Activated CD4-positive, CD25-positive, alpha-beta regulatory T cell treated with anti-CD3 and anti-CD28 coated beads, Interleukin-2, amount 50 U/mL, for 24 hours (primary cell): ENCODE data around the gene EYA4.

Experiments used
- ATAC-seq, 2 donors: fragments of 150-1000 bp; cut with Tn5 transposase; one replicate each; pipeline ENCODE4 v1.10.0; 2021; ENCODE audit warnings: mild to moderate bottlenecking in 1 of 2, moderate library complexity in 1 of 2

EYA4 gene

DNA sequence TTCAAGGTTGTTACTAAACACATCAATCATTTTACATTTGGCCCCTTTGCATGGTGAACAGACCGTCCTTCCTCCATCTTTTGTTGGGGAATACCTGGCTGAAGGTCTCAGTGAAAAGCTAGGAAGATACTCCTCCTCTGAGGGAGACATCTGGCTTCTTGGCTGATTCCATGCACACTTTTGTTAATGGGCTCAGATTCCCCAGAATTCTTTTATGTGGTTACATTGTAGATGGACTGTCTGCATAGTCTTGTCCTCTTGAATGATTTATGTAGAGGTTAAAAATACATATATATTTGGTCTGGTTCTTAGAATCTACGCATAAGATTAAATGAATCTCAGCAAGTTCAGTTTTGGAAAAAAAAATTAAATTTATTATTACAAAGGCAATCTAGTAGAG, 167.0 kb downstream of the EYA4 start:
- ATAC-seq, result no peak

GRCh38 chr6:133408543-133408942, 167.4 kb downstream of the EYA4 start:
- no peak for ATAC-seq

GRCh38 chr6:133410638-133411435, 169.7 kb downstream of the EYA4 start:
- no peak for ATAC-seq

DNA sequence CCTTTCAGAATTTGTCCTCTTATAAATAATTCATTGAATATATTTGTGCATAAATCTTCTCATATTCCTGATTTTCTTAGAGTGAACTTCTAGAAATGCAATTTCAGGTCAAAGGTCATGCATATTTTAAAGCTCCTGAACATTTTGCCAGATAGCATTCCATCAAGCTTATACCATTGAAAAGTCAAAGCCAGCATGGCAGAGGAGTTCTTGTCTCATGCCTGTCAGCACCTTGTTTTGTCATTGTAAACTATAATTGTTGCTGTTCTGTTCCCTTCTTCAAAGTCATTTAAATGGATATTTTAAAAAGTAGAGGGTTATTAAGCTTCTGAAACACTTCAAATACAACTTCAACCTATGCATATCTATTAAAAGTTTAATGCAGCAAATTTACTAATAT, 170.6 kb downstream of the EYA4 start:
- ATAC-seq, result no peak

DNA sequence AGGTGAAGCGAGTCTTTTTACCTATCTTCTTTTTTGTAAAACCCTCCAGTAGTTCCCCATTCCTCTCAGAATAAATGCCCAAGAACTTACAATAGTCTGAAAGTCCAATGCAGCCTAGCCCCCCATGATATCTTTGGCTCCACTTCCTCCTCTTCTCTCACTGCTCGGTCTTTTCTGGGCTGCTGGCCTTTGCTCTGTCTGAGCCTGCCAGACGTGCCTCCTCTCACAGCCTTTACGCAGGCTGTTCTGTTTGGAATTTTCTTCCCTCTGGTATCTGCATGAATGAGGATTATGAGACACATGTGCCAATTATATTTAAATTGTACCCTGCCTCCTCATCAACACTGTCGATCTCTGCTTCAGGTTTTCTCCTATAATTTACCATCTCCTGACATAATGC, 174.1 kb downstream of the EYA4 start:
- ATAC-seq, result no peak

- no peak for ATAC-seq
These were observed 177.0 kb downstream of the EYA4 start for GRCh38 chr6:133418108-133418507.

DNA sequence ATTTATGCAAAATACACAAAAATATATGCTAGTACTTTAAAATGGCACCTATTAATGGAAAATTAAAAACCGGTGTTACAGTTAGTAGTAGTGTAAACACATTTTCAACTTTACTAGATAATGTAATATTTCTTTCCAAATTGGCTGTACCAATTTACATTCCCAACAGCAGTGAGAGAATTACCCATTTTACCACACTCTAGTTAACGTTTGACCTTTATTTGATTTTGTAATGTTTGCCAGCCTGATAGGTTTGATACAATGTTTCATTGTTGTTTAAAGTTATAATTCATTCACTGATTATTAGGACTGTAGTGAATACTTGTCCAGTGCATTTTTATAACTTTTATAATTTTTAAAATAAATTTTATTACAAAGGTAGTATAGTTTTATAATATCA, 182.1 kb downstream of the EYA4 start:
- no peak for ATAC-seq

GRCh38 chr6:133424359-133424758, 183.2 kb downstream of the EYA4 start:
- no peak for ATAC-seq

GRCh38 chr6:133426038-133426437, 184.9 kb downstream of the EYA4 start:
- ATAC-seq, result no peak

DNA sequence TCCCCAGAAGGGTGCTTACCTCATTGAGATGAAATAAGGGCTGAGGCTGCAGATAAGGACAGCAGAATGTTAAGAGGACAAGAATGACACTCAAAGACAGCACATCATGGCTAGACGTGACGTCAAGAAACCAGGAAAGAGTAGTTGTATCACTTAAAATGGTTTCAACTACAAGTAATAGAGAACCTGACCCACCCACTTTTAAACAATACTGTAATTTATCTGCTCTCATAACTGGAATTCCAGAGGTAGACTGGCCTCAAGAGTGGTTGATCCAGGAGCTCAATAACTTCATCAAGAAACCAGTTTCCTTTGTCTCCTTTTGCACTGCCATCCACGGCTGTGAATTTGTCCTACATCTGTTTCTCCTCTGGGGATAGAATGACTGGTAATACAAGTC, 187.1 kb downstream of the EYA4 start:
- ATAC-seq, result no peak

- no peak for ATAC-seq
These were observed 189.4 kb downstream of the EYA4 start for GRCh38 chr6:133430530-133430929.

DNA sequence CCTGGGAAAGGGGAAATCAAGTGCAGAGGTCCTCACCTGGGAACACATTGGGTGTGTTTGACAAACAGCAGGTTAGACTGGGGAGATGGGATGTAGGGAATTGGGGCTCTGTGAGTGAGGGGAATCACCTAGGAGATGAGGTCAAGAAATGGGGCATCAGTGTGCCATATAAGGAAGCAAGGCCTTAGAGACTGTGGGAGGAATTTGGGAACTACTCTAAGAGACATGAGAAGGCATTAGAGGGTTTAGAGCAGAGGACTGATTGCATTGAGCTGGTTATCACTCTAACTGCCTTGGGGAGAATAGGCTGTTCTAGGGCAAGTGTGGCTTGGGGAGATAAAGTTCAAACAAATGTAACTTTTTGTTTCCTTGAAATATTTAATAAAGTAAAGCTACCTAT, 189.9 kb downstream of the EYA4 start:
- no peak for ATAC-seq

DNA sequence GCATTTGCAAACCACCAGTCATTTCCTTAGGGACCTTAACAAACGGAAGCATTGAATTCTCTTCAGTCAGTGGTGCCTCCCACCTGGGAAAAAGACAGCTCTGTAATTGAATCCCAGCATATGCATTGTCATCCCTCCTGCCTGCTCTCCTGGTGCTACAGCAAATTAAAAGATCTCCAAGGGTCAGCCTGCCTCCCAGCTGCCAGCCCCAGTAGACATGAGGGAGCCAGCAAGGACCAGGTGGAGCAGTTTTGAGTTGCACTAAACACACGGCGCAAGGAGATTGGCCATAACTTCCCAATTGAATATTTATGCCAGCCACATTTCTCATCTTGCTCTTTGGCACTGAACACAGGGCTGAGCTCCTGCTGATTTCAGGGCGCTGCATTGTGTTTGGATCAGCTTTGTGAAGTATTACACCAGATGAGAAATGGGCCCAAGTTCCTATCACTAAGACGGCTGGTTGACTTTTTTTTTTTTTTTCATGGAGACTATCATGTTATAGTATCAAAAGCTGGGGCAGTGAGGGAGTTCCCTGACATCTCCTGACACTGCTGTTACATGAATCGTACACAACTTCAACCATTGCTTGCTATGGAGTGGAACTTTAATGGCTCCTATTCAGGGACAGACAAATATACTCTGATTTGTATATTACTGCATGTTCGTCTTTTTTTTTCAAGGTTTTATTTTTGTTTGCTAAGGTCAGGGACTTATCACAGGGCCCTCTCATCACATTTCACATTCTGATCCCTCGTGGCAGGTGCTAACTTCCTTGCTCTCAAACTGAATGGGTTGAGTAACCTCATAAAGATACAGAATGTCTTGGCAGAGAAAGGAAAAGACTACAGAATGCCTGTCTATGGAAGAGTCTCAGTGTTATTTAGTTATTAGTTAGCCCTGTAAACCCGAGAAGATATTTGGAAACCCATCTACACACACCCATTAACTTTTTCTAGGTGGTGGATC, 191.1 kb downstream of the EYA4 start:
- ATAC-seq, result no peak

- no peak for ATAC-seq
These were observed 194.0 kb downstream of the EYA4 start for GRCh38 chr6:133435065-133435728.

- ATAC-seq, result no peak
These were observed 195.5 kb downstream of the EYA4 start for GRCh38 chr6:133436652-133437051.

- no peak for ATAC-seq
These were observed 200.3 kb downstream of the EYA4 start for GRCh38 chr6:133441491-133441890.

GRCh38 chr6:133446789-133447188, 205.6 kb downstream of the EYA4 start:
- no peak for ATAC-seq

DNA sequence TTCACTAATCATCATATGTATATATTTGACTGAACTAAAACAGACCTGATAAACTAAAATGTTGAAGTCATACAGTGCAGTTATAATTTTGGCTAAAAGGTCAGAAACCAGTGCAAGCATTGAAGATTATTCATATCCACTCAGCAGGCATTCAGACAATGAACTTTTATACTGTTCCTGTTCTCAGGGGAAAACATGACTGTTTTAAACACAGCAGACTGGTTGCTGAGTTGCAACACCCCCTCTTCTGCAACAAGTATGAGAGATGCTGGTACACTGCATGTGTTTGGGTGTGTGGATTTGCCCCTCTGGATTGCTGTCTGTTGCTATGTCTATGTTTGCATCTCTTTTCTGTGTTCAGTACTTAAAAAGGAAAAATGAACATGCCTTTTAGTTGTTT, 206.8 kb downstream of the EYA4 start:
- ATAC-seq, result no peak

GRCh38 chr6:133456439-133456838, 215.3 kb downstream of the EYA4 start:
- no peak for ATAC-seq

DNA sequence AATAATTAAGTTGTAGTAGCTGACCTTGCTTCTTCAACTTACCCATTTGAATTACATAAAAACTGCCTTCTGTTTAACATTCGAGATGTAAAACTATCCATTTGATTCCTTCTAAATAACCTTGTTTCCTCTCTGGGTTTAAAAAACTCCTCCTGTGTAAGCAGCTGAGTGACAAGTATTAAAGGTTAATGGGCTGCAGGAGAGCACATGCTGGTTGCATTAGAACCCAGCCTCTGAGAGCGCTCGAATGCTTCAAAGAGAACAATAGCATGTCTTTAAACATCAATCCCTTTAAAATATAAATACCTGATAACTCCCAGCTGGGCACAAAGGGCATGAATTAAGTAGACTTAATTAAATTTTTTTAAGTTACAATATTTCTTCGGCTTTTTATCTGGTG, 215.8 kb downstream of the EYA4 start:
- no peak for ATAC-seq

DNA sequence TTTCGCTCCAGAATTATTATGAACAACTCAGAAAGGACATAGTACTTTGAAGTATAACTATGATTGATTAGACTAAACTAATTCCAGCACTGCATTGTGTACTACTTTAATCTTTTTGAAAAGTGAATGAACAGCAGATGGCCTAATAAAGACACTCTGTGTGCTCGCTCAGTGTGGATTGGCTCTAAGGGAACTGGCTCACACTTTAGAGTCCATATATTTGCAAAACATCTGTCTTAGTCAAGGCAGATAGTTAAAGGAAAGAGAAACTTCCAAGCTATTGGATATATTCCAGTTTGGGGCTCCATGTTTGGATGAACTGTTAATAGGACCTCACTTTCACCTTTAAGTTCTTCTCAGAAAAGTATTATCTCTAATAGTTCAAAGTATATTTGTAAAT, 218.9 kb downstream of the EYA4 start:
- ATAC-seq, result no peak

DNA sequence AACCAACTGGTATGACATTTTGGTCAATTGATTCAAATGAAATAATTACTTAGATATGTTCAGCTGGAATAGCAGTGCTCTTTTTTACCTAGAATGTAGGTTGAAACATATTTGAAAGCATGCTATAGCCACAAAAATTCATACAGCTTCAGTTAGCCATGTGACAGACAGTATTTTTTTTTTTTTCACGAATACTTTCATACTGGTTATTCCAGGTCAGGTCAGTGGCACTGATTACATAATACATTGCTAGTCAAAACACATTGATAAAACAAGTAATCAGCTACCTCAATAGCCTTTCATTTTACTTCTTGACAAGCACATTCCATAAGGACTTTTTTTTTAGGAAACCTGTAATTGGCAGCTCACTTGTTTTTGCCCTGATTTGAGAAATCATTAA, 222.6 kb downstream of the EYA4 start:
- ATAC-seq, result no peak

DNA sequence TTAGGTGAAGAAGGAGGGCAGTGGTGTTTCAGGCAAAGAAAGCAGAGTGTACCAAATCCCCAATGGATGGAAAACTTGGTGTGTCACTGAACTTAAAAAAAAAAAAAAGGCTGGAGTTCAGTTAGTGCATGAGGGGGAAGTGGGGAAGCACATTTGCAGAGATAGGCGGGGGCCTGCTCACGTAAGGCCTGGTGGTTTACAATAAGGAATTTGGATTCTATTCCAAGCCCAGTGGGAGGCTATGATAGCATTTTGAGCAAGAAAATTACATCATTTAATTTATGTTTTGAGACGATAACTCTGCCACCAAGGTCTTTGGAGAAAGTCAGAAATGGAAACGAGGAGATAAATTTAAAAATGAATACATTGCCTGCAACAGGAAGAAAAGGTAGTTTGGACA, 225.5 kb downstream of the EYA4 start:
- no peak for ATAC-seq
